ENCODE data around the gene NAP1L4. TPM values are rescaled to one million over a fixed set of nuclear protein-coding genes. Genes with fewer than 3 reads are reported as not detected.

The NAP1L4 gene
- total and polyA plus RNA-seq, 10 donors = 79.5 to 137 (median 114) TPM

DNA sequence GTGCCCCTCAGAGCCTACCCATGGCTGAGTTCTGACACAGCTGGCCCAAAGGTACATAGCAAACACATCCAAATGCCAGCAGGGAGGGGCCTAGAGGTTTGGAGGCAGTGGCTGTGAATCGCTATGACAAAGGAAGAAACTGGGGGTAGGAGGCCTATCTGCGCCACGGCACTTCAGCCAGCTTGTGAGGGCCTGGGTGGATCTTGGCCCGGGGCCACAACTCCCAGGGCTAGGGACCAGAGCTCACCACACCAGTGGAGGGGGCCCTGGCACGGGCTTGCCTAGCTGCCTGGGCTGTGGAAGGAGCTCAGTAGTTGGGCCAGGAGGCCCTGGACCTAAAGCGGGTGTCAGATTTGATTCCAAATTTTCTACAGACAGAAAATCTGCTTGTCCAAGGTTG, 9.4 kb upstream of the NAP1L4 start:
- intact Hi-C loops (cut with DNase I; ENCODE audit: low total_unique reads) = no loop called here
- TF ChIP-seq, protein P1, sequence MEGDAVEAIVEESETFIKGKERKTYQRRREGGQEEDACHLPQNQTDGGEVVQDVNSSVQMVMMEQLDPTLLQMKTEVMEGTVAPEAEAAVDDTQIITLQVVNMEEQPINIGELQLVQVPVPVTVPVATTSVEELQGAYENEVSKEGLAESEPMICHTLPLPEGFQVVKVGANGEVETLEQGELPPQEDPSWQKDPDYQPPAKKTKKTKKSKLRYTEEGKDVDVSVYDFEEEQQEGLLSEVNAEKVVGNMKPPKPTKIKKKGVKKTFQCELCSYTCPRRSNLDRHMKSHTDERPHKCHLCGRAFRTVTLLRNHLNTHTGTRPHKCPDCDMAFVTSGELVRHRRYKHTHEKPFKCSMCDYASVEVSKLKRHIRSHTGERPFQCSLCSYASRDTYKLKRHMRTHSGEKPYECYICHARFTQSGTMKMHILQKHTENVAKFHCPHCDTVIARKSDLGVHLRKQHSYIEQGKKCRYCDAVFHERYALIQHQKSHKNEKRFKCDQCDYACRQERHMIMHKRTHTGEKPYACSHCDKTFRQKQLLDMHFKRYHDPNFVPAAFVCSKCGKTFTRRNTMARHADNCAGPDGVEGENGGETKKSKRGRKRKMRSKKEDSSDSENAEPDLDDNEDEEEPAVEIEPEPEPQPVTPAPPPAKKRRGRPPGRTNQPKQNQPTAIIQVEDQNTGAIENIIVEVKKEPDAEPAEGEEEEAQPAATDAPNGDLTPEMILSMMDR (IDR thresholded peaks at IDR 0.05 in 8 of 11, conservative IDR thresholded peaks at IDR 0.05 in 3 of 11) = no peak
- TF ChIP-seq POLR2AphosphoS5 (IDR thresholded peaks at IDR 0.05) (peak in 1 of 3 donors; percentile 41), POLR2A (IDR thresholded peaks at IDR 0.05) (no peak)
- no peaks in the 10 kb centered on the region for H3K27me3 ChIP-seq (replicated peaks in 1 of 7)

DNA sequence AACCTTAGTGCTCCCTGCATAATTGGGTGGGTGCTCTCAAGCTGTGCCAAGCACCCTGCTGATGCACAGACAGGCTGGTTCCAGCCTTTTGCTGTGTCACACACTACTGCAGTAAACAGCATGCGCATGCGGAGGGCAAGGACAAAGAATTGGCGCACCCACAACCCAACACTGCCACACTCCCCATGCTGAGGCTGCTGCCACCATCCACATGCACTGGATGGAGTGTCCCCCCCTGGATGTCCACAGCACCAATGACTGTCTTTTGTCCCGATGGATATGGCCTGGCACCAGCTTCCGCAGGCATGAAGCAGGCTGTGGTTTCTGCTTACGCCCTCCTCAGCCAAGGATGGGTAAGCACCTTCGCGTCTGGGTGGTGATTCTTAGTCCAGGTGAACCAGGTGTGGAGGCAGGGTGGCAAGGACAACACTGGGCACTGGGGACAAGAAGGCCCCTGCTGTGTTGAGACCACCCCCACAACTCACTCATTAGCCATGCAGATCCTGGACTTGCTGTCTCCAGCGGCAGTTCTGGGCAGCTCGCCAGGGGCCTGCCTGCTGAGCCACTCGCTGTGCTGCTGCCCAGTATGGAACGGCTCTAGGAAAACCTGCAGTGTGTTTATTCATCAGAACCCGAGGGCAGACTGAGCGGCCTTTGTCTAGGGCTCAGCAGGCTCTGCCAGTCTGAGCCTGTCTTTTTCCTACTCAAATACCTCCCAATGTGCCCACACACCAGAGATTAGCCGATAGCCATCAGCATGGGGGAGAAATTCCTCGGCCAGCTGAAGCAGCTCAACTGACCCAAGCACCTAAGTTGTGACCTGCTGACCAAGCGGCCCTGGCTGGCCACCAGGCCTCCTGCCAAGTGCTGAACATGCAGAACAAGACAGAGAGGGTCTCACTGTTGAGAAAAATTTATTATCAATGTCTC, 8.2 kb upstream of the NAP1L4 start:
- DNase-seq = no peak
- peaks cover 0 to 66% (median 52%) of the 10 kb centered on the region in 6 donors for H3K36me3 ChIP-seq
- TF ChIP-seq, protein P1 (IDR thresholded peaks at IDR 0.05 in 8 of 11, conservative IDR thresholded peaks at IDR 0.05 in 3 of 11) = no peak
- peak; percentile 8 to 19 (median 9) for TF ChIP-seq POLR2AphosphoS5 (IDR thresholded peaks at IDR 0.05)
- H3K4me1 ChIP-seq = peaks cover 0 to 9% (median 0%) of the 10 kb centered on the region in 6 donors
- no peaks in the 10 kb centered on the region for H3K27me3 ChIP-seq (replicated peaks in 1 of 7)
- no peak overlapping the region for H3K27ac ChIP-seq
- intact Hi-C loops (cut with DNase I; ENCODE audit: low total_unique reads) = no loop called here
- WGBS, 5 donors = 85 to 93% (median 88%) methylated on average over 15 to 17 of the region's 17 CpGs
- no peak overlapping the region for H3K4me3 ChIP-seq
- no peaks in the 10 kb centered on the region for H3K9me3 ChIP-seq

More for the DNA sequence above, 9.4 kb upstream of the NAP1L4 start:
- WGBS, 5 donors = 93 to 98% (median 97%) methylated on average over 6 of the region's 6 CpGs
- no peaks in the 10 kb centered on the region for H3K9me3 ChIP-seq
- peaks cover 0 to 9% (median 0%) of the 10 kb centered on the region in 6 donors for H3K4me1 ChIP-seq
- H3K36me3 ChIP-seq = peaks cover 0 to 78% (median 62%) of the 10 kb centered on the region in 6 donors
- H3K27ac ChIP-seq = no peak overlapping the region
- DNase-seq = no peak
- H3K4me3 ChIP-seq = no peak overlapping the region

DNA sequence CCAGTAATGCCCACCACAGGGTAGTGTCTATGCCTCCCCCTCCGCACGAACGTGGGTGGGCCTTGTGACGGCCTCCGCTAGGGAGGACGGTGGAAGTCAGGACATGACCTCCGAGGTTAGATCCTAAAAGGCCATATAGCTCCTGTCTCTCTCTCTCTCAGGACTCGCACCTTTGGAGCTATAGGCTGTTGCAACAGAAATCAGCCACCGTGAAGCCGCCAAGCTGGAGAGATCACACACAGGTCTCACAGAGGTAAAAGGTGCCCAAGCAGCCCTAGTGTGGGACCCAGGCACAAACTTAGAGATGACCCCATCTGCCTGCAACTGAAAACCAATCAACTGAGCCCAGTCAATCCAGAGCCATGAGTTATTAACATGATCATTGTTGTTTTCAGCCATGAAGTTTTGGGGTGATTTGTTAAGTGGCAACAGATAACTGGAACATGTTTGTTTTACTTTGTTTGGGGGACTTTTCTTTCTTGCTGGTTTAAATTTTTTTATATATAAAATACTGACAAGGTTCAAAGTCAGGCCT, 7.4 kb upstream of the NAP1L4 start:
- Histone ChIP-seq H3K27me3 (replicated peaks in 1 of 7) (no peaks in the 10 kb centered on the region), H3K27ac (no peak overlapping the region), H3K36me3 (peaks cover 0 to 58% (median 46%) of the 10 kb centered on the region in 6 donors), H3K4me3 (no peak overlapping the region), H3K4me1 (peaks cover 0 to 9% (median 0%) of the 10 kb centered on the region in 6 donors), H3K9me3 (no peaks in the 10 kb centered on the region)
- TF ChIP-seq POLR2A (IDR thresholded peaks at IDR 0.05) = no peak
- no peak for TF ChIP-seq POLR2AphosphoS5 (IDR thresholded peaks at IDR 0.05)
- TF ChIP-seq, protein P1 (IDR thresholded peaks at IDR 0.05 in 8 of 11, conservative IDR thresholded peaks at IDR 0.05 in 3 of 11) = no peak
- WGBS, 5 donors = 86 to 97% (median 95%) methylated on average over 10 of the region's 10 CpGs
- DNase-seq = no peak
- intact Hi-C loops (cut with DNase I; ENCODE audit: low total_unique reads) = no loop called here
